Pancreas (tissue), 10 donors: ENCODE data around the gene DNMT3A. TPM values are rescaled to one million over a fixed set of nuclear protein-coding genes. Genes with fewer than 3 reads are reported as not detected.

Source experiments
- ATAC-seq, 4 donors: fragments of 200-7000 bp; cut with Tn5 transposase; one replicate each; pipeline versions ENCODE4 v1.8.0 to v1.9.1; 2020; ENCODE audit warnings: mild to moderate bottlenecking in 4 of 4, moderate library complexity in 4 of 4
- DNase-seq, 6 donors: peaks; one replicate each; pipeline ENCODE4 v3.0.0-alpha.2; 2020
- FAIRE-seq: peaks from 2 replicates; lab custom pipeline; 2012; peaks lifted over from hg19 to GRCh38; lab: Jason Lieb, UNC
- H3K27ac ChIP-seq, 4 donors: fragments of 200-600 bp; sonication (generic); 1 replicate in 3 of 4; 2 replicates in 1 of 4; pipeline versions ENCODE4 v1.5.0 to v1.8.0; 2020
- H3K27me3 ChIP-seq, 4 donors: fragments of 200-600 bp; one replicate each; pipeline ENCODE4 v1.8.0; 2021
- H3K36me3 ChIP-seq, 3 donors: fragments of 200-600 bp; sonication (generic) in 1 of 3; one replicate each; pipeline versions ENCODE4 v1.5.0 to v1.8.0; 2020 to 2021
- H3K4me1 ChIP-seq, 3 donors: fragments of 200-600 bp; one replicate each; pipeline ENCODE4 v1.8.0; 2021
- H3K4me3 ChIP-seq, 4 donors: fragments of 200-600 bp; sonication (generic) in 2 of 4; one replicate each; pipeline versions ENCODE4 v1.5.0 to v1.8.0; 2020 to 2021
- H3K9me3 ChIP-seq, 4 donors: fragments of 200-600 bp; one replicate each; pipeline ENCODE4 v1.8.0; 2021
- WGBS, 2 donors: extraction: QIAGEN DNeasy Blood & Tissue Kit; methylation state at CpG; one replicate each; pipeline ENCODE4 v1.1.7; 2013; 5-methylcytosine and 5-hydroxymethylcytosine counted together
- intact Hi-C, 3 donors: fragments of 100-400 bp; cut with DNase I; formaldehyde crosslinking; loops; one replicate each; pipeline versions ENCODE4 v1.11.1 to v1.14.2; 2022
- polyA plus RNA-seq, 2 donors: library from polyadenylated mRNA; stranded (reverse); fragments of 200-250 nt; gene quantifications; one replicate each; pipeline ENCODE4 v1.2.3, GENCODE V29; 2013
- total RNA-seq, 6 donors: library from RNA; stranded (reverse); fragmentation: NEBNext Ultra II Directional in 4 of 6; extraction: Animal tissue kit (Norgen Biotek cat#: 25700) in 4 of 6; gene quantifications; one replicate each; pipeline versions ENCODE4 v1.2.1 to v1.2.4, GENCODE V29; 2021 to 2023
- TF ChIP-seq, protein P1 (sequence below), 4 donors: fragments of 200-600 bp; sonication (generic) in 3 of 4; IDR thresholded peaks; one replicate each; pipeline versions ENCODE4 v1.5.0 to v1.8.0; 2021; ENCODE audit warnings: antibody characterized with exemption in 4 of 4
- donor health status: healthy with polysubstance abuse.
- donor health status: DM: no; HTN: no; CAD: no; lungs with moderate emphysema.
- donor health status: DM: no; HTN: no; CAD: no.
- donor health status: control.
- donor health status: control.
- donor health status: Bipolar disorder and iron deficiency.
- donor health status: DM: yes; HTN: yes; CAD: no.
- donor health status: DM: no; HTN: no; CAD: no.
- donor health status: DM: no; HTN: no; CAD: no.
- donor health status: DM: yes; HTN: yes; CAD: no.

DNMT3A gene
- total and polyA plus RNA-seq, 8 donors = 10.3 to 30.9 (median 17.5) TPM

DNA sequence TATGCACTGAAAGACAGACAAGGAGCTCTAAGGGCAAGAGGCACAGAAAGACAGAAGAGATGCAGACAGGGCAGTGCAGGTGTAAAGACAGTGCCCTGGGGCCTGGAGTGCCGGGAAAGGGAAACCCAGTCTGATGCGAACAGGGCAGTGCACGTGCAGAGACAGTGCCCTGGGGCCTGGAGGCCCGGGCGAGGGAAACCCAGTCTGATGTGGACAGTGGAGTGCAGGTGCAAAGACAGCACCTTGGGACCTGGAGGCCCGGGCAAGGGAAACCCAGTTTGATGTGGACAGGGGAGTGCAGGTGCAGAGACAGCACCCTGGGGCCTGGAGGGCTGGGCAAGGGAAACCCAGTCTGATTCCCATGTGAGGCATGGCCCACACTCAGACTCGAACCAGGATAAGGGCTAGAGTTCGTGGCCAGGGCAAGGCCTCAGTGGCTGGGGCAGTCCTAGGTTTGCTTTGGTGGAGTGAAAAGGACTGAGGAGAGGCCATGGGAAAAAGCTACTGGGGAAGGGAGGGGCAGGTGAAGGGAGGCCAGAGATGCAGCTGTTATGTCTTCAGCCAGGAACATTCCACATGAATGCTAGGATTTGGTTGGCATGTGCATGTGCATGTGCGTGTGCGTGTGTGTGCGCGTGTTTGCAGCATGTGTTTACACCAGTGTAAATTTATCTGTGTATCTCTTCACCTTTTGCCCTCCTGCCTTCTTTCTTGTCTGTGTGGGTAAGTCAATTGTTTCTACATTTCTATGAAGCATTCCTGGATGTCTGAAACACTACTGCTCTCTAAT is 39.1 kb upstream of the DNMT3A start:
- WGBS, 2 donors = 85 to 93% methylated on average over 12 of the region's 12 CpGs
- ATAC-seq (no peak), DNase-seq (no peak), FAIRE-seq (no peak)
- TF ChIP-seq, protein P1, sequence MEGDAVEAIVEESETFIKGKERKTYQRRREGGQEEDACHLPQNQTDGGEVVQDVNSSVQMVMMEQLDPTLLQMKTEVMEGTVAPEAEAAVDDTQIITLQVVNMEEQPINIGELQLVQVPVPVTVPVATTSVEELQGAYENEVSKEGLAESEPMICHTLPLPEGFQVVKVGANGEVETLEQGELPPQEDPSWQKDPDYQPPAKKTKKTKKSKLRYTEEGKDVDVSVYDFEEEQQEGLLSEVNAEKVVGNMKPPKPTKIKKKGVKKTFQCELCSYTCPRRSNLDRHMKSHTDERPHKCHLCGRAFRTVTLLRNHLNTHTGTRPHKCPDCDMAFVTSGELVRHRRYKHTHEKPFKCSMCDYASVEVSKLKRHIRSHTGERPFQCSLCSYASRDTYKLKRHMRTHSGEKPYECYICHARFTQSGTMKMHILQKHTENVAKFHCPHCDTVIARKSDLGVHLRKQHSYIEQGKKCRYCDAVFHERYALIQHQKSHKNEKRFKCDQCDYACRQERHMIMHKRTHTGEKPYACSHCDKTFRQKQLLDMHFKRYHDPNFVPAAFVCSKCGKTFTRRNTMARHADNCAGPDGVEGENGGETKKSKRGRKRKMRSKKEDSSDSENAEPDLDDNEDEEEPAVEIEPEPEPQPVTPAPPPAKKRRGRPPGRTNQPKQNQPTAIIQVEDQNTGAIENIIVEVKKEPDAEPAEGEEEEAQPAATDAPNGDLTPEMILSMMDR (IDR thresholded peaks at IDR 0.05) = no peak
- H3K36me3 ChIP-seq = no peaks in the 10 kb centered on the region
- peaks cover 0 to 5% (median 5%) of the 10 kb centered on the region in 3 donors for H3K4me1 ChIP-seq
- no peak overlapping the region for H3K4me3 ChIP-seq
- intact Hi-C loops = no loop called here
- H3K27ac ChIP-seq = no peak overlapping the region
- no peaks in the 10 kb centered on the region for H3K27me3 ChIP-seq
- no peaks in the 10 kb centered on the region for H3K9me3 ChIP-seq

DNA sequence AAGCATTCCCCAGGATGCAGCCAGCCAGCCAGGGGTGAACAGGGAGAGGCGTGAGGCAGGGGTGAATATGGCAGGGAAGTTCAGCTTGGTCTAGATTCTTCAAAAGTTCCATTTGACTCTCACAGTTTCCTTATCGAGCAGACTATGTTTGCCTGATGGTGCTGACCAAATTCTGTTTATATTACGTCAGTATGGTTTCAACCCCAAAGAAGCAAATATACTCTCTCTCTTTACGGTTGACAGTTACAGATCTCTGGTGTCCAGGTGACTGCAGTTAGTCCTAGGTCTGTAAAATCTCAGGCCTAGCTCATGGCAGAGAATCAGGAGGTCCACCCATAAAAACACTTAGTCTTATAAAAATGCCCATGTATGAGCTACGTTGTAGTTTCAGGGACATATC is 38.3 kb upstream of the DNMT3A start:
- no peaks in the 10 kb centered on the region for H3K9me3 ChIP-seq
- ATAC-seq = no peak
- intact Hi-C loops = no loop called here
- H3K4me1 ChIP-seq = peaks cover 0 to 5% (median 5%) of the 10 kb centered on the region in 3 donors
- 95 to 99% methylated on average over 5 of the region's 5 CpGs for WGBS, 2 donors
- TF ChIP-seq, protein P1 (IDR thresholded peaks at IDR 0.05) = no peak
- no peak for DNase-seq
- no peaks in the 10 kb centered on the region for H3K27me3 ChIP-seq
- FAIRE-seq = no peak
- H3K36me3 ChIP-seq = no peaks in the 10 kb centered on the region
- H3K27ac ChIP-seq = no peak overlapping the region
- H3K4me3 ChIP-seq = no peak overlapping the region

DNA sequence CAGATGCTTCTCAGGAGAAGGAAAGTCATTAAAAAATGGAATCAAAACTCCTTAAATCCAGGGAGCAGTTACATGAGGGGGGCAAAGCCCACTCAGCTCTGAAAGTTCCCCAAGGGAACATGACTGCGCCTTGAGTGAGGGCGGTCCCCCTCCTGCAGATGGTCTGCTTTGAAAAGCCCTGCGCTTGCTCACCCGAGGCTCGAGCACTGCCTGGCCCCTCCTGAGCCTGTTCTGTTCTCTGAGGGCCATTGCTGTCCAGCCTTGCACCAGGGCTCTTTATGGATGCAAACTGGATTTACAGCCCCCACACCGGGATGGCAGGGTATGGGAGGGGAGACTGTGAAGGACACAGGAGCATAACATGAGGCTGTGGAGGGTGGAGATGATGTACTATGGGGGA is 37.8 kb upstream of the DNMT3A start:
- peaks cover 0 to 5% (median 5%) of the 10 kb centered on the region in 3 donors for H3K4me1 ChIP-seq
- ATAC-seq (no peak), FAIRE-seq (no peak), DNase-seq (no peak)
- 95 to 96% methylated on average over 6 of the region's 6 CpGs for WGBS, 2 donors
- H3K4me3 ChIP-seq = no peak overlapping the region
- intact Hi-C loops = loop anchor here in 1 of 3 donors (10.0 kb wide), 1 partner anchor 145 kb away; no protein-coding TSS in a partner anchor
- no peaks in the 10 kb centered on the region for H3K27me3 ChIP-seq
- H3K9me3 ChIP-seq = no peaks in the 10 kb centered on the region
- TF ChIP-seq, protein P1 (IDR thresholded peaks at IDR 0.05) = no peak
- H3K36me3 ChIP-seq = no peaks in the 10 kb centered on the region
- no peak overlapping the region for H3K27ac ChIP-seq

DNA sequence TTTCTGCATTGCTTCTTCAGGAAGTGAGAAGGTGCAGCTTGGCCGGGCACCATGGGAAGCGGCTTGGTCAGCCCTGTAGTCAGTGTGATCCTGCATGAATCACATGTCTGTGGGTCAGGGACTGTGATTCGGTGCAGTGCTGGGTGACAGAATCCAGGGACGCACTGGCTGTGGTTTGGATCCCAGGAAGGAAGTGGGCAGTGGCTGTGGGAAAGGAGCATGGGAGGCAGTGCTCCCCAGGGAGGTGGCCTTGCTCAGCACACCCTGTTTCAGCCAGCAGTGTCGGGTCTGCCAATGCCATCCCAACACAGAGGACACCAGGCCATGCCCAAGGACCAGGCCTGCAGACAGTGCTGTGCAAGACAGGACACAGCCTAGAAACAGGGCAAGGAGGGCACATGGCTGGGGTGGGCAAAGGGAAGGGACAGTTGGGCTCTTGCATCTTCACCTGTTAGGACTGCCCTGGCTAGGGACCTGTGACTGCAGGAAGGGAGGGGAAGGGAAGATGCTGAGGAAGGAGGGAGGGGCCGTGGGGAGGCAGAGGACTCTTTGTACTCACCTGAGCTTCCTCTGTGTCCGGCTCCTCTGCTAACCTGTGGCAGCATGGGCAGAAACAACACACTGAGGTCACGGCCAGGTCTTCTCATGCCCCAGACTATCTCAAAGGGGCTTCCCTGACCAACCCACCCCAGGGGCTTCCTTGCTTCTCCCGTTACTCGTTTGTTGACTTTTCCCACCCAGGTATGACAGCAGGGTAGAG is 37.2 kb upstream of the DNMT3A start:
- TF ChIP-seq, protein P1 (IDR thresholded peaks at IDR 0.05) = no peak
- FAIRE-seq (no peak), DNase-seq (no peak), ATAC-seq (no peak)
- intact Hi-C loops = loop anchor here in 1 of 3 donors (10.0 kb wide), 1 partner anchor 146 kb away; no protein-coding TSS in a partner anchor
- Histone ChIP-seq H3K4me3 (no peak overlapping the region), H3K27me3 (no peaks in the 10 kb centered on the region), H3K9me3 (no peaks in the 10 kb centered on the region), H3K36me3 (no peaks in the 10 kb centered on the region), H3K27ac (no peak overlapping the region), H3K4me1 (peaks cover 0 to 5% (median 5%) of the 10 kb centered on the region in 3 donors)
- 88 to 93% methylated on average over 9 to 10 of the region's 10 CpGs for WGBS, 2 donors
